HG03025 (cell line): ENCODE data around the gene CELF2.
"Not testable (repeated sequence)": the region's sequence is repeated elsewhere in the genome, so short reads cannot be mapped to it uniquely, and the experiment has no call there.

Source experiments
- ATAC-seq: cut with Tn5 transposase; IDR thresholded peaks from one replicate; pipeline ENCODE4 v1.9.1; 2021; ENCODE audit warnings: mild to moderate bottlenecking, moderate library complexity; ENCODE audit not compliant: unreplicated experiment, low FRiP score

CELF2 gene

DNA sequence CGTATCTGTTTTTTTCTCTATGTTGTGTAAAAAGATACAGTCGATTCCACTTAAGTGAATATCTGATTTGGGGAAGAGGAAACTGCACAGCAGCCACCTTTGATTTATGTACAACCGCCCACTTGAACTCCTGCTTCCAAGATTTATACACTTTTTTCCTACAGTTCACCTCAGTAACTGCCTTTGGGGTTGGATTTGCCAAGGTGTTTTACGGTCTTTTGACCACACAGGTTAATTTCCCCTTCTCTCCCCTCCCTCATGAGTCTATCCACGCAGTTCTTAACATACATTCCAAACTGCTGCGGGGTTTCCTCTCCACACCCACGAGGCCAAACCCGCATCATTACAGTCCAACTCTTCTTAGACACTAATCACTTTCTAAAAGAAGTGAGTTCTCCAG is 316.8 kb downstream of the CELF2 start:
- no peak for ATAC-seq

DNA sequence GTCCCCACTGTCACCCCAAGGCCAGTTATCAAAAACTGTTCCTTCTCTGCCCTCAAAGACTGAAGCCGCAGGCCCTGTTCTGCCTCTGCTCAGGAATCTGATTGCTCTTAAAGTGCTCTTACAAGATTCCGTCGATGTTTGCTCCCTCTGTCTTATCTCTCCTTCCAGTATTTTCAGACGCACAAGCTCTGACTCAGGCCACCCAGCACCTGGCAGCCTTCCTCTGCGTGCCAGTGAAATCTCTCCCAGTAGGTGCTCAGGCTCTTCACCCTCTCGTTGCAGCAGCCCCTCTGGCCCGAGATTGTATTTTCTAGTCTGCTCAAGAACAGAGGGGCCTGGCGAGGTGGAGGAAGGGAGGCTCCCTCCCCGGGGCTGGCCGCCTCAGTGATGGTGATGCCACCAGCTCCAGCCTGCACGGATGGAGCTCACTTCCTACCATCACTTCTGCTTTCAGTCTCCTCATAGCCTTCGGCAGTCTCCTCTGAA is 317.5 kb downstream of the CELF2 start:
- ATAC-seq, result no peak

DNA sequence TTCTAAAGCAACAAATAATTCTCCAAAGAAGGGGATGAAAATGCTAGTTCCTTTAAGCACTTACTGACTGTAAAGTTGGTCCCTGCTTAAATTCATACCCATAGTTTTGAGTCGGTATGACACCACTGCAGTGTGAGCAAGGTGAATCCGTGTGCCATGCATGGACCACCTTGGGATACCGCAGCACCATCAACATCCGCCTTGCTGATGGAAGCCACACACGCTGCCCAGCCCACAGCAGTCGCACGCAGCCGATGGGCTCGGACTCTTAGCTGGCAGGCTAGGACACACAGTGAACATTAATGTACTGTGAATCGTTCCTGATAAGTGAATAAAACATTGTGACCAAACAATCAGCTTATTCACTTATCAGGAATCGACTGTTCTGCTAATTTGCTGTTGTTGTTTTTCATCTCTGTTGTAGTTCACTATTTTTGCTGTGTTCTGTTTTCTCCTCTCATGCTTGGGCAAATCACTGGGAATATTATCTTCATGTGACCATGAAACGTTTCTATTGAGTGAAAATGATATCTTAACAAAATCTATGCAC is 318.3 kb downstream of the CELF2 start:
- no peak for ATAC-seq

DNA sequence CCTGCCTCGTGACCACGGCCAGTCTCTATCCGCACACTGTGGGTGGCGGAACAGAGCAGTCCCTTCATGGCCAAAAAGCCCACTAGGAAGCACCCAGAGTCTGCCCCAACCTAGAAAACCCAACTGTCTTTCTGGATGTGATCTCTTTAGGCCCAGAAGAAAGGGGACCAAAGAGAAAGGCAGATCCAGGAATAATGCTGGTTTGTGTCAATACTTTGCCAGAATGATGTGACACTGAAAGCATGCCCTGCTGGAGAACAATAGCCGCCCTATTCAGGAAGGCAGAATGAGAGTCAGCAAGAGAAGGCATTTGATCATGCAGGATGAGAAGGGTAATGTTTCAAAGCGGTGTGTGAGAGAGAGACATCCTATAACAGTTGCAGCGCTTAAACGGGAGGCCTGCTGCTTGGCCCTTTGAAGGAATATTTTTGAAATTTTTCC is 319.1 kb downstream of the CELF2 start:
- no peak for ATAC-seq

DNA sequence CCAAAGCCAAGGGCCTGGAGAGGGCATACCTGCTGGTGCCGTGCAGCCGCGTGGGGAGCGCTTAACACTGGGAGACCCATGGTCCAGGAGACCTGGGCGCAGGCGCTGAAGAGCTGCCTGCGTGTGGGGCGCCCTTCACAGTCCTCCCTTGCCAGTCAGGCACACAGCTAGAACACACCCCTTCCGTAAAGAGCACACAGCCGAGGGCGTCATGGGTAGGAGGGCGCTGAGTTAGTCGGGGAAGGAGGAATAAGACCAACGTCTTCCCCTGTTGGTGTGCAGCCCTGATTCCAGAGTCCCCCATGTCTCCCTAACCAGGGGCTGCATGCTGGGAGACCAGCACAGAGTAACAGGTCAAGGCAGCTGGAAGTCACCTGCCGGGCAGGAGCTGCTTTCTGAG is 319.8 kb downstream of the CELF2 start:
- ATAC-seq, result no peak

DNA sequence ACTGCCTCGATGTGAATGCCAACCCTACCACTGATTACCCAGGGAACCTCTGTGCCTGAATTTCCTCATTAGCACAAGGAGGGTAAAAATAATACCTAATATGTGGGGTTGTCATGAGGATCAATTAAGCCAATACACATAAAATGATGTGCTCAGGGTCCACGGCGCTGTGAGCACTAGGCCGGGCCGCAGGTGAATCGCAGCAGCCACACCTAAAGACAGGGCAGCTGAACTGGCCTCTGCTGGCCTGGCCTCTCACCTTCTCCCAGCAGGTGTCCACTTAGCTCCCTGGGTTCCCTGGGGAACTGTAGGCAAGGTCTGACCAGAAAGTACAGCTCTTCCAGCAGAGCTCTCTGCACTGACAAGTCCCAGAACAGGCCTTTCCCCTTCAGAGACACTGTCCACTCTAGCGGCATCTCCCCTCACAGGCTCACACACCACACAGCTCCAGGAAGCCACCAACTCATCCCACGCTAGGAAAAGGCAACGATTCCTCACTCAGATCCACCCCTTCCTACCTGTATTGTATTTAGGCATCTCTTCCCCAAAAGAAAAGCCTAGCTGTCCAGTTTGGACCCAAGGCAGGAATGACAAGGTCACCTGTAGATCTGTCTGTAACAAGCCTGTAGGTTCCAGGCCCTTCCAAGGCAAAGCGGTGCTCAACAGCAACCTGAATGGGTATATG is 320.6 kb downstream of the CELF2 start:
- no peak for ATAC-seq

DNA sequence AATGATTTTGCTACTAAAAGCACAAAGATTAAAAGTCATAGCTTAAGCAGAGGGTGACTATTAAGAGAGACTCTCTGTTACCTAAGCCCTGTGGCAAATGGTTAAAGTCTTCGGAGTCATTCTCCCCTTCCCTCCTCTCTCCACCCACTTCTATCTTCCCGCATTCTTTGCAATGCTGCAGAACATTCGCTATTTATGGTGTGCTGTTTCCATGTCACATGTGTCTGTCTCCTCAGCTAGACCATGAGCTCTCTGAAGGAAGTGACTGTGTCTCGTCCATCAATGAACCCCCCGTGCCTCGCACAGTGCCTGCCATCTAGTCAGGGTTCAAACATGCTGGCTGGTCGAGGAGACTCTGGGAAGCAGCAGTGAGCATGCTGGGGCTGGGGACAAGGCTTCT is 321.3 kb downstream of the CELF2 start:
- ATAC-seq, result no peak

DNA sequence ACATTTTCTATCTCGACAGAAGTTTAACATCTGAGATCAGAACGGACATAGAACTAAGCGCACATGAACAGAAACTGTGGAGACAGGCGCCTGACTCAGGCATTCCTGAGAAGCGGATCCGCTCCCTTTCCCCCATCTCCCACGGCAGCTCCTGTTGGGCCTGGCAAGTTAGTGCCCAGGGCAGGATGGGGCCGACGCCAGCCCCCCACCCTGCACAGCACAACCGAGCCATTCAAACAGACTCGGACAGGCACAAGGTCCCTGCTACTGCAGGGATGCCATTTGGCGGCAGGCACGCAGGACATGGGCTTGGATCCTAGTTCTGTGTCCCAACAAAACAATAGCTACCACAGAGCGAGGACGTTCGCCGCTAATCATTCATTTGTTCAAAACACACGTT is 322.0 kb downstream of the CELF2 start:
- no peak for ATAC-seq

DNA sequence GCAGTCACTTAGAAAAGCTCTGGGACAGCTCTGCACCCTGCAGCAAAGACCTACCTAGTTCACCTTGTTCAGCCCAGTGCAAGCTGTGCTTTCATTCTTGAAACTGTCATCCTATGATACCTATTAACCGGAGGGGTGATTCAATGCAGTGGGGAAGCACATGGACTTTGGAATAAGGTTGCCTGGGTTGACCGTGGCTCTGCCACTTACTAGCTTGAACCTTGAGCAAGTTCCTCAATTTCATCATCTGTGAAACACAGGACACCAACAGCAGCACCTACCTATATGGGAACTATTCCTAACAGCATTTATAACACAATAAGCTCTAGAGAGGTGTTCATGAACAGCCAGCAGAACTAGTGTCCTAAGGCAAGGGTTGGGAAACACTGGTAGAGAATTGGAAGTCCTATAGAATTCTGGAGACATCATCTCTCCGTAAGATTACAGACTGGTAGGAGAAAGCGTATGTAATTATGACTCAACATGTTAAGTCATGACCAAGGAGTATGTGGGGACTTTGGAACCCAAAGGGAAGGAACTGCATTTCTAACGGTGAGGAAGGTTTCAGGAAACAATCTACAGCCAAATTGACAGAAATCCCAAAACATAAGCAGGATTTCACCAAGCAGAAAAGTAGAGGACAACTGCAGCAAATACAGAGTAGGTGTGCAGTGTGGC is 323.8 kb downstream of the CELF2 start:
- ATAC-seq, result no peak

DNA sequence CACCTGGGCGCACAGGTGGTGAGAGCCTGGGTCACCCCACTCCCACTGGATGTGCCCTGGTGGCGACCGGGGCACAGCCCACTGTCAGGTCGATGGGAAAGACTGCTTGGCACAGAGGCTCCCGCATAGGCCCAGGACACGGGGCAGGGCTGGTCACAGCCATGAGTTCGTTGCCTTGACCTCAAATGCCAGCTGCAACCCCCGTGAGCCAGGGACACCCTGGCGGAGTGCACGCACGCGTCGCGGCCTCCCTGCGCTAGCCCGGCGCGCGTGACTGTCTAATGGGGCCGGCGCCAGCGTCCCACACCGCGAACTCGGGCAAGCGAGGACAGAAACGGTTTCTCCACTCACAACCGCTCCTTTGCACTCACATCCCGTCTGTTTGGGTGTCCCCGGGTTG is 326.4 kb downstream of the CELF2 start:
- no peak for ATAC-seq

DNA sequence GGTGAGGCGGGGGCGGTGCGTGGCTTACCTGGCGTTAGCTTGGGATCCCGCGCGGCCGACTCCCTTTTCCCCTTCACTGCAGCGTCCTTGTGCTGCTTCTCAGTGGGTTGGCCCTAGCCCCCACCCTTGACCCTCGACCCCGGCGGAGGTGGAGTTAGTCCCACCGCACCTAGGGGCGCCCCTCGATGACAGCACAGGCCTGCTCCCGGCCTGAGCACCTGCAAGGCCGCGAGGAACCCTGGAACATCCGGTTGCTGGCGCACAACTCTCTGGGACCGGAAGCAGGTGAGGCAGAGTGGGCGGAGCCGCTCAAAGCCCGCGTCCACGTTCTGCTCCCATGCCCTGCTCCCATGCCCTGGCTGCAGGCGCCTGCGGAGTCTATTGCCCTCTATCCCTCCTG is 326.9 kb downstream of the CELF2 start:
- no peak for ATAC-seq

DNA sequence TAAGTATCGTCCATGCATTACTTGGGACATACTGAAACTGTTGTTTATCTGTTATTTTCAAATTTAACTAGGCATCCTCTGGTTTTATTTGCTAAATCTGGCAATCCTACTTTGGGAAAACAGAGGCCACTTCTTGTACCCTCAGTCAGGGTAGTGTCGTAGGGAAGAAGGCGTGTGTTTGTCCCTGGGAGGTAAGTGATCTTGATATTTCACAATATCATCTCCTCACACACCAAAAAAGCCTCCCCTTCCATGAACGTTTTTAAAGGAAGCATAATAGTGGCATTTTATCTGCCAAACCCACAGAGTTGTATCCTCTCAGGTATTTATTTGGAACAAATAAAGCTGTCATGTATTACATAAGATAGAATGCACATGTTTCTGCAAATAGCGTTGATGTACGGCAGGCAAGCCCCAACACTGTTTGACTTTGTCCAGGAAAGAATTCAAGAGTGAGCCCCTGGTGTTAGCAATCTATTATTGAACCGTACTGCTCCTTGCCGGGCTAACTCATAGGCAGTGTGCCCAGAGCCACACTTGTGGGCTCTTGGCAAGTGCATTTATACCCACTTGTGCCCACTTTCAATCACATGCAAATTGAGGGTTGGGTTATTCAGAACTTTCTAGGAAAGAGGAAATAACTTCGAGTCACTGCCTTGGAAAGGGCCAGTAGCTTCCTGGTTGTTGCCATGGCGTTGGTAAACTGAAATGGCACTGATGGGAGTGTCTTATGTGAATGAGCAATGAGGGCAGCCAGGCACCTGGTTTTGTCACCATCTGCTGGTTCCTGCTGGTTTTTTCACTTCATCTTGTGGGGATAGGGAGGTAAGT is 327.8 kb downstream of the CELF2 start:
- no peak for ATAC-seq

DNA sequence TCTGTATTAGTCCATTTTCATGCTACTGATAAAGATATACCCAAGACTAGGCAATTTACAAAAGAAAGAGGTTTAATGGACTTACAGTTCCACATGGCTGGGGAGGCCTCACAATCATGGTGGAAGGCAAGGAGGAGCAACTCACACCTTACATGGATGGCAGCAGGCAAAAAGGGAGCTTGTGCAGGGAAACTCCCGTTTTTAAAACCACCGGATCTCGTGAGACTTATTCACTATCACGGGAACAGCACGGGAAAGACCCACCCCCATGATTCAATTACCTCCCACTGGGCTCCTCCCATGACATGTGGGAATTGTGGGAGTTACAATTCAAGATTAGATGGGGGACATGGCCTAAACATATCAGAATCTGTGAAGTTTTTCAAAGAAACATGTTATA is 329.9 kb downstream of the CELF2 start:
- ATAC-seq, result not testable (repeated sequence)

DNA sequence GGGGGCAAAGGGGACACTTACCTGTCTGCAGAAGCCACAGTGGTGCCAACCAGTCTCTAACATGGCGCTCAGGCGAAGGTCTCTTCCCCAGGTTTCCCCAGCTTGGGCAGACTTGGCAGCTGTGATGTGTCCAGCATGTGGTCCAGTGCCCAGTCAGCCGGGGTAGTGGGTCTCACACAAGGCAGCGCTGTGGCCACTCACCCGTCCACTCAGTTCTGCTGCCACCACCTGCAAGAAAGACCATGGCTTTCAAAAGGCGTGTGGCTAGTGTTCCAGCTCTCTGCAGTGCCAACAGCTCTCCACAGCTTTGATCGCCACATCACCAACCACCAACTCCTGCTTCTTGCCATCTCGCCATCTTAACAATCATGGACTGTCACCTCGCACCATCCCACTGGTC is 334.1 kb downstream of the CELF2 start:
- no peak for ATAC-seq

DNA sequence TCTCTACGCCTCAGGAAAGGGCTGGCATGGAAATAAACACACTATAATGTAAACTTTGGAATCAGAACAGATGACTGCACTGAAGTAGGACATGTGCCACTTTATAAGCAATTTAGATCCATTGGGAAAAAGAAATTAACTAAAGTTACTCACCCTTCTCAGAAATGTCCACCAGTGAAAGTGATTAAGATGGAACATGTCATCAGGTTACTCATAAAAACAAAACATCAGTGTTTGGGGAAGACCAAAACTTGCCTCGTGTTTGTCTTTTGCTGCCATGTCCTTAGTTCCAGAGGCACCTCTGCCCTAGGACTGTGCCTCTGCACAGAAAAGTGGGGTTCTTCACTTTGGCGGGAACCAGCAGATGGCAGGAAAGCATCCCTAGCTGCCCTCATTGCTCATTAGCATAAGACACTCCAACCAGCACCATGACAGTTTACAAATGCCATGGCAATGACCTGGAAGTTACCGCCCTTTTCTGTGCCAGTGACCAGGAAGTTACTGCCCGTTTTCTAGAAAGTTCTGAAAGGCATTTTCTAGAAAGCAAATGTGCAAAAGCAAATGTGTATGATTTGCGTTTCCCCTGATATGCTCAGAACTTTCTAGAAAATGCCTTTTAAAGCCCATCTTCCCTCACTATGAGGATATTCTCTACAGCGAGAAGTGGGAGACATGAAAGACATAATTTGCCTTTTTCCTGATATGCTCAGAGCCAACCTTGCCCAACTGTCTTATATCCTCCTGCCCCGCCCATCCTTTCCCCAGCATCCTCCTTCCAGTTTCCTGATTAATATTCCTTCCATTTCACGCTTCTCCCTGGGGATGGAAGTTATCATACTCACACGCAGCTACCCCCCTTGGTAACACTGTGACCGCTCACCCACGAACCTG is 335.6 kb downstream of the CELF2 start:
- ATAC-seq, result no peak

DNA sequence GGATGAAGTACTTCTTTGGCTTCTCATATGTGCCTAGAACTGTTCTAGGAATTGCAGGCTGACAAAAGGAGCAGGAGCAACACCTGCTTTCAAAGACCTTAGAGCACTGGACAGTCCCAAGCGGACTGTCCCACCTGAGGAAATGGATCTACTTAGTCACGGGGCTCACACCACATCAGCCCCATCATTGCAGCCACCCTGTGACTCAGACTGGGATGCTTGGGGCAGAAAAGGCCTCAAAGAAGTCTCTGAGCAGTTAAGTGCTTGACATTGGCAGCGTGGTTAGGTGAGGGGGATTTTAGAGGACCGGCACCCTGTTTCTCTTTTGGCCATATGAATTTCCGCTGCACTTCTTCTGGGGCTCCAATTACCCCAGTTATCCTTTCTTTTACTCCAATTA is 337.2 kb downstream of the CELF2 start:
- ATAC-seq, result no peak

DNA sequence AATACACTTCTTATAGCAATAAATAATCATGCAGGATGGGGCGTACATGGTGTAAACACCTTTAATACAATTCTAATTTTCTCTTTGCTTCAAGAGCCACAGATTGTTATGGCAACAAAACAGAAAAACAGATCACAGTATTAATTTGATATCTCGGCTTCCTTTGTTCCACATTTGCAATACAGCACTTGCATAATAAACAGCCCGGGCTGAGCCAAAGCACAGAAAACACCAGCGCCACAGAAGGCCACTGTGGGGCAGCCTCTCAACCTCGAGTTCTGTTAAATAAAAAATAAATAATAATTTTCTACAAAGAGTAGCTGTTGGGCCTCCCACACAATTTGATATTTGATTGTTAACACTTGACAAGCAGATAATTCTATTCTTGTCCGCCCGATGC is 337.9 kb downstream of the CELF2 start:
- ATAC-seq, result no peak

DNA sequence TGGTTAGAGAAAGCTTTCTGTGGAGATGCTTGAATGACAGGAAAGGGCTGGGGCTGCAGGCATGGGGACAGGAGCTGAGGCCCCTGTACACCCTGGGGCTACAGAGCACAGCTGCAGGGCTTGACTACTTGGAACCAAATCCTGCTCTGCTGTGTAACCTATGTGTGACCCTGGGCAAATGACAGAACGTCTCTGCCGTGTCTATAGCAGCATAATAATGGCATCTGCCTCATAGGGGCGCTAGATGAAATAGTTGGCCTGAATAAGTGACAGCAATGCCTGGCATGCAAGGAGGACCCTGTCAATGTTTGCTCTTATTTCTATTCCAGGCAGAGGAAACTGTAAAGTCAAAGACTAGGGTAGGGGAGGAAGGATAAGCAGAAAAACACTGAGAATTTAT is 339.8 kb downstream of the CELF2 start:
- no peak for ATAC-seq

DNA sequence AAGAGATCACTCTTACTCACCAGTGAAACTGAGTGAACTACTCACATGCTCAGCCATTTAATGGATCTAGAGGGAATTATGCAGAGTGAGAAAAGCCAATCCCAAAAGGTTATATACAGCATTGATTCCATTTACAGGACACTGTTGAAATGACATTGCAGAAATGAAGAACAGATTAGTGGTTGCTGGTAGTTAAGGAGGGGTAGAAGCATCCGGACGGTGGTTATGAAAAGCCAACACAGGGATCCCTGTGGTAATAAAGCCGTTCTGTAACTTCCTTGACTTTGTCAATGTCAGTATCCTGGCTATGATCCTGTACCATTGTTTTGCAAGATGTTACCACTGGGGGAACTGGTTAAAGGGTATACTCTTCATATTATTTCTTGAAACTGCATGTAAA is 340.3 kb downstream of the CELF2 start:
- ATAC-seq, result no peak

DNA sequence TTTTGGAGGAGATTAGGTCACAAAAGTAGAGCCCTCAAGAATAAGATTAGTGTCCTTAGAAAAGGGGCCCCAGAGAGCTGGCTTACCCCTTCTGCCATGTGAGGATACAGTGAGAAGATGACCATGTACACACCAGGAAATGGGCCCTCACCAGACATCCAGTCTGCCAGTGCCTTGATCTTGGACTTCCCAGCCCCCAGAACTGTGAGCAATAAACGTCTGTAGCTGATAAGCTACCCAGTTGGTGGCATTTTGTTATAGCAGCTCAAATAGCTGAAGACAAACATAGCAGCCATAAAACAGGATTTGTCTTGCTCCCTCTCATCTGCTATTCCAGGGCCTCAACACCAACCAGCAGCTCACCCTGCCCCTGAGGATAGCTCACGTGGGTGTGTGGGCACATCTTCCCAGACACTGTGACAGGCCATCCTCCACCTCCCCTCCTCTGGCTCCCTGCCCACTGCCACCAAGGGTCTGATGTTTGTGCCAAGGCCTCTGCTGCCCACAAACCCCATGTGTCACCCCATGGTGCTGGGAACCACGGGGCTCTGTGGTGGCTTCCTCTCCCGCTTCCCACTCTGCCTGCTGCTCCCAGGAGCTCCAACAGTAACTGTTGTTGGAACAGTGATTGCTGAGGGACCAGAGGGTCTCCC is 341.4 kb downstream of the CELF2 start:
- no peak for ATAC-seq
